NCI-H748 (cell line): ENCODE measurements around the gene PPP1R37.

ENCODE experiments used
- DNase-seq: peaks from one replicate; lab custom pipeline; 2025; ENCODE audit not compliant: unreplicated experiment; lab: John Stamatoyannopoulos, UW

Gene PPP1R37

DNA sequence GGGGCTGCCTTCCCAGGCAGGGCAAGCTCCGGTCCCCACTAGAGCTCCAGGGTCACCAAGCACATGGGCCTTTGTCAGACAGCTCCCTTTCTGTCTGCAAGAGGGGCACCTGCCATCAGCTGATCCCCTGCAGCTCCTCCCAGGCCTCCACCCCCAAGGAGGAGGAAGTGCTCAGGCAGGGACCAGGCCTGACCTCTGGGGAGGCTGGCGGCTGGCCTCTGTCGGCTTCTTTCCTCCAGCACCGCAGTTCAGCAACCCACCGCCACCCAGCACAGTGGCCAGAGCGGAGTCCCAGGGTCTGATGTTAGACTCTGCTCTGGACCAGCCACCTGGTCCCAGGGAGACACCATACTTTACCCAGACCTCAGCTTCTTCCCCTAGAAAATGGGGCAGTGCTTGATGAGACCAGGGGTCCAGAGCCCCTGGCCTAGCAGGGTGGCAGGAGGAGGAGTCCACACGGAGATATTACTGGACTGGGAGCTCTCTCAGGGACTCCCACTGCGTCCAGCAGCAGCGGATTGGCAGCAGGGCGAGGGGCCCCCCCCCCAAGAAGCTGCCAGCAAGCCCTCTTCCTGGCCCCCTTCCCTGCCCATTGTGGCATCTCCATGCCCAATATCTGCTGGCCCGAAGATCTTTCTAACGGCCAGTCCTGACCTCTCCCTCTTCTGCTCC is 43.7 kb downstream of the PPP1R37 start:
- no peak for DNase-seq

DNA sequence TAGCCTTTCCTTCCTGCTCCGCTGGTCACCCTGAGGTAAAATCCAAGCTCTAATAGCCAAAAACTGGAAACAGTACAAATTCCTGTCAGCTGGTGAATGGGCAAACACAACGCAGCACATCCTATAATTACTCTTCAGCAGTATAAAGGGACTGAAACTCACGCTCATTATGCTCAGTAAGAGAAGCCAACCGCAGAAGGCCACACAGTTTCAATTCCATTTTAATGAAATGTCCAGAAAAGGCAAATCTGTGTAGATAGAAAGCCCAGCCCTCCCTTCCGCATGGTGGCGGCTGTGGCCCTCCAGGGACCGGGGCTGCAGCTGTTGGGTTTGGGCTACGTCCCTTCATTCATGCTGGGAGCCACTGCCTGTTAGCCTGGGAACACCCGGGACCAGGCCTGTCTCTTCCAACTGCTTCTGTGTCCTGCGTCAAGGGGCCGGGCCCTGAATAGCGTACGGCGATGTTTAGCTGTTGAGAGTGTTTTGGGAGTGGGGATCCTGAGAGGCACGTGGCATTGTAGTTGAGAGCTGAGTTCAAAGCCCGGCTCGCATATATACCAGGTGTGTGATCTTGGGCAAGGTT is 44.3 kb downstream of the PPP1R37 start:
- no peak for DNase-seq

DNA sequence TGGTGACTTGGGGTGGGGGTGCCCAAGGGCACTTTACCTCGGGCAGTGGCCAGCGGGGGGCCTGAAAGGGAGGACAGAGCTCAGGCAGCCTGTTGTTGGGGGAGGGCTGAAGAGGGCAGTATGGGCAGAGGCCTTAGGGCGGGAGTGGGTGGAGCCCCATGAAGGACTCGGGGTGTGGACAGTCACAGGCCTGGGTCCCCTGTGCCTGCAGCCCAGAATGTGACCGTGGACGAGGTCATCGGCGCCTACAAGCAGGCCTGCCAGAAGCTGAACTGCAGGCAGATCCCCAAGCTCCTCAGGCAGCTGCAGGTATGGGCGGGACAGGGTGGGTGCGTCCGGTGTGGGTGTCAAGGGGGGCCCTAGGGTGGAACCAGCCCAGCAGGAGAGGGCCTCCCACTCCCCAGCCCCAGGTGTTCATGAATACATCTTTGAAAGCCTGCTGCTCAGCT is 45.3 kb downstream of the PPP1R37 start:
- no peak for DNase-seq

DNA sequence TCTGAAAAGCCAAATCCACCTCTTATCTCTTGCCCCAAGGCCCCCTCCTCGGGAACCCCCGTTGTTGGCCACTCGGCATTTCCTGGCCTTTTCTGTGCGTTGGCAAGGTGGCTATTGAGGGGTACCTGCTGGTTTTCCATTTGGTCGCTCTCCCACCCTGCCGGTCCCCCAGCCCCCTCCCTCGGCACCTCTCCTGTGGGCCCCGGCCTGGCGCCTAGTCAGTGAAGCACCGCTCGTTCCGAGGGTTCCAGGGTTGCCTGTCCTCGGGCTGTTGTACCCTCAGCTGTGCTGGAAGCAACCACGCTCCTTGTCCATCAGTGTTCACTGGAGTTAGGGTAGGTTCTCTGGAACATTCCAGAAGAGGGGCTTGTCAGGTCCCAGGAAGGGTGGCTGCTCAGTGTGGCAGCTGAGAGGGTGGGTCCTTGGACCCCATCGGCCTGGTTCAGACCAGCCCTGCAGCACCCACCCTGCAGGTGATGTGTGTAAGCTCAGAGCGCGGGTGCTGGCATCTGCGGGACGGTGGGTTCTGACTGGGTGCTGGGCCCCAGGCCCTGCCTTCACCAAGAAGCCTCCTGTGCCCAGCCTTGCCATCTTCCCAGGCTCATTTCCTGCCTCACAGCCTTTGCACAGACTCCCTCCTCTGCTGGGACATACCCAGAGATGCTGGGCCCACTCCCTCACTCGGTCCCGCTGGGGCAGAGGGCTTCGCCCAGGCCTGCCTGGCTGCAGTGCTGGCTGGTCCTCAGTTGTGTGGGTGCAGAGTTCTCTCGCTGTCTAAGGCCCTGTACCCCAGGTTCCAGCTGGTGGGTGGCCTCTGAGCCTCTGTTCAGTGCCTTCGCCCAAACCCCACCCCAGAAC is 46.5 kb downstream of the PPP1R37 start:
- DNase-seq = no peak

DNA sequence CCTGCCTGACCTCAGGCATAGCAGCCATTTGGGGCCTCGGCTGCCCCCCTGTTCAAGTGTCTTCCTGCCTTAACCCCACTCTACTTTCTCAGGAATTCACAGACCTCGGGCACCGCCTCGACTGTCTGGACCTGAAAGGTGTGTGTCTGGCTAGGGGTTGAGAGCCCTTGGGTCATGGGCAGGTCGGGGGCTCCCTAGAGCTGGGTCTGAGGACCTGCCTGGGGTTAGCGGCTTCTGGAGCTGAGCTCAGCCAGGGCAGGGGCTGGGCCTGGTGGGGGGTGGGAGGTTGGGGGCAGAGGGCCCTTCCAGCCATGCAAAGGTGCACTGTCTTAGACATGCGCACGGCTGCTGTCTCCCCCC is 47.1 kb downstream of the PPP1R37 start:
- DNase-seq = no peak

DNA sequence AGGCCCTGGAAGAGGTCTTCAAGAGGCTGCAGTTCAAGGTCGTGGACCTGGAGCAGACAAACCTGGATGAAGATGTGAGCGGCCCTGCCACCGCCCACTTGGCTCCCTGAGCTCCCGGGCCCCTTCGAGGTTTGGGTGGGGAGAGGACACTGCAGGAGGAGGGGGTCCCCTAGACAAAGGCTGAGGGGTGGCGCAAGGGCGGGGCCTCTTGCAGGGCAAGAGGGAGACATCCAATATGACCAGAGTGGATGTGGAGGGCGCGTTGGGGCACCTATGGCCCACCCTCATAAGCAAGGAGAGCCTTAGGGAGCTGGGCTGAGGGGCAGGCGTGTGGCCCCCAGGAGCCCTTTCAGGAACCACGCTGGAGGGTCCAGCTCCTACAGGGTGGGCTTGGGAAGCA is 47.6 kb downstream of the PPP1R37 start:
- no peak for DNase-seq

DNA sequence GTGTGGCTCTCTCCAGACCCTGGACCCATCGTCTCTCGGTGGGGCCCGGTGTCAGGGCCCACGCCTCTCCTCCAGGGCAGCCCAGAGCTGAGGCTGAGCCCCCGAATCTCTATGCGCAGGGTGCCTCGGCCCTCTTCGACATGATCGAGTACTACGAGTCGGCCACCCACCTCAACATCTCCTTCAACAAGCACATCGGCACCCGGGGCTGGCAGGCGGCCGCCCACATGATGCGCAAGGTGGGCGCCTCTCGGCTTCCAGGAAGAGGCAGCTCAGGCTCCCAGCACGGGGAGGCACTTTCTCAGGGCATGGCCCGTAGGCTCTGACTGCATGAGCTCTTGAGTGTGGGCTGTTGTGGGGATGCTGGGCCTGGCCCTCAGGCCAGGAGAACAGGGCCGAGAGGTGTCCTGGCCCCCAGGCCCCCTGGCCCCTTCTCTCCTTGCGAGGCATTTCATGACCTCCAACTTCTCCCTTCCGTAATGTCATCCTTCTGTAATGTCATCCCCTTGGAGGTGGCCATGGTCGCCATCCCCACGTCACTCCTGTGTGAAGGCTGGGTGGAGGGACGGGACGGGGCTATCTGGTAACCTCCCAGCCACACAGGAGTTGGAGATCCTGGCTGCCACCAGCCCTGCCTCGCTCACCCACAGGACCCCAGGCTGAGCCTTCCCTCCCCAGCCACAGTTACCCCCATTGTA is 48.4 kb downstream of the PPP1R37 start:
- DNase-seq = no peak

DNA sequence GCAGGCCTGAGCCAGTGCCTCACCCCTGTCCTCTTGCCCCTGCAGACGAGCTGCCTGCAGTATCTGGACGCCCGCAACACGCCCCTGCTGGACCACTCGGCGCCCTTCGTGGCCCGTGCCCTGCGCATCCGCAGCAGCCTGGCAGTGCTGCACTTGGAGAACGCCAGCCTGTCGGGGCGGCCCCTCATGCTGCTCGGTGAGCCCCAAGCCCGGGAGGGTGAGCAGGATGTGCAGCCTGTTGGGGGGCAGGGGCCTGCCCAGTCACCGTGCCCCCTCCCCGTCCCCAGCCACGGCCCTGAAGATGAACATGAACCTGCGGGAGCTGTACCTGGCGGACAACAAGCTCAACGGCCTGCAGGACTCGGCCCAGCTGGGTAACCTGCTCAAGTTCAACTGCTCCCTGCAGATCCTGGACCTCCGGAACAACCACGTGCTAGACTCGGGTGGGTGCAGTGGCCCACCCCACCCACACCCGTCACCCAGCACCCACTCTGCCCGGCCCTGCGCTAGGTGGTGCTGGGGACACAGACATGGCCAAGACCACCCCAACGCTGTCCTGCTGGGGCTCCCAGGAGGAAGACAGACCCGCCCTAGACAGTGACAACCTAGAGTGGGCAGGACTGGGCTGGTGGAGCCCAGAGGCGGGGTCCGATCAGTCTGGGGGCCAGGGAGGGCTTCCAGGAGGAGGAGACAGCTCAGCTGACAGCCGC is 49.2 kb downstream of the PPP1R37 start:
- no peak for DNase-seq

DNA sequence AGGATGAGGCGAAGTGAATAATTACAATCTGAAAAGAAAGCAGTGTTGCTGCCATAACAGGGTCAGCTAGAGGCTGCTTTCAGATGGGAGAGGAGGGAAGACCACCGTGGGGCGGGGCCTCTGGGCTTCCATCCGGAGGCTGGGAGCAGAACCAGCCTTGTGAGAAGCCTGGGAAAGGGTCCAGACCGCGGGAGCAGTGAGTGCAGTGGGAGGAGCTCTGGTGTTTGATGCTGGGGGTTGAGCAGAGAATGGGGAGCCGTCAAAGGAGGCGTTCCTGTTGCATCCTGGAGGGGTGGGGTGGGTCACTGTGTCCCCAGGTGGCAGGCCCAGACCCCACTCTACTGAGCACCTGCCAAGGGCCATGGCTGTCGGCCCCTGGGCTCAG is 49.7 kb downstream of the PPP1R37 start:
- DNase-seq = no peak

DNA sequence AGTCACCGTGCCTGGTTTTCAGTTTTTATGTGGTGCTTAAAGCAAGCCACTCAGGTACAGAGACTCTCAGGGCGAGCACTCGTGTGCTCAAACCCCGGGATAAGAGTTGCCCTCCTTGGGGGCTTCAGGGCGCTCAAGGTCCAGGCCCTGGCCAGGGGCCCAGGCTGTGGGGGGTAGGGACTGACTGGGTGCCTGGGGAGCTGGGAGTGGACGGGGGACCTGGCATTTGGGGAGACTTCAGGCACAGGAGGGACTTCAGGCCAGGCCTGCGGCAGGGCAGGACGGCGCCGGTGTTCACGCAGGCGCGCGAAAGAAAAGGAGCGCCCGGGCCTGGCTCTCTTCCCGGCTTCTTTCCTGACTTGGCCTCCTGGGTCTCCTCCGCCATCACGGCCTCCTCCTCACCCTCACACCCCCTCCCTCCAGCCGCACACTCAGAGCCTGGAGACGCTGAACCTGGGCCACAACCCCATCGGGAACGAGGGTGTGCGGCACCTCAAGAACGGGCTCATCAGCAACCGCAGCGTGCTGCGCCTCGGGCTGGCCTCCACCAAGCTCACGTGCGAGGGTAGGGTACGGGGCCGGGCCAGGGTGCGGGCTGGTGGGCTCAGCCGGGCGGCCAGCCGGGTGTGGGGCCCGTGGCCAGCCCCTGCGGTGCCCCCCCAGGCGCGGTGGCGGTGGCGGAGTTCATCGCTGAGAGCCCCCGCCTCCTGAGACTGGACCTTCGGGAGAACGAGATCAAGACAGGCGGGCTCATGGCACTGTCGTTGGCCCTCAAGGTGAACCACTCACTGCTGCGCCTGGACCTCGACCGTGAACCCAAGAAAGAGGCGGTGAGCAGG is 51.7 kb downstream of the PPP1R37 start:
- no peak for DNase-seq

DNA sequence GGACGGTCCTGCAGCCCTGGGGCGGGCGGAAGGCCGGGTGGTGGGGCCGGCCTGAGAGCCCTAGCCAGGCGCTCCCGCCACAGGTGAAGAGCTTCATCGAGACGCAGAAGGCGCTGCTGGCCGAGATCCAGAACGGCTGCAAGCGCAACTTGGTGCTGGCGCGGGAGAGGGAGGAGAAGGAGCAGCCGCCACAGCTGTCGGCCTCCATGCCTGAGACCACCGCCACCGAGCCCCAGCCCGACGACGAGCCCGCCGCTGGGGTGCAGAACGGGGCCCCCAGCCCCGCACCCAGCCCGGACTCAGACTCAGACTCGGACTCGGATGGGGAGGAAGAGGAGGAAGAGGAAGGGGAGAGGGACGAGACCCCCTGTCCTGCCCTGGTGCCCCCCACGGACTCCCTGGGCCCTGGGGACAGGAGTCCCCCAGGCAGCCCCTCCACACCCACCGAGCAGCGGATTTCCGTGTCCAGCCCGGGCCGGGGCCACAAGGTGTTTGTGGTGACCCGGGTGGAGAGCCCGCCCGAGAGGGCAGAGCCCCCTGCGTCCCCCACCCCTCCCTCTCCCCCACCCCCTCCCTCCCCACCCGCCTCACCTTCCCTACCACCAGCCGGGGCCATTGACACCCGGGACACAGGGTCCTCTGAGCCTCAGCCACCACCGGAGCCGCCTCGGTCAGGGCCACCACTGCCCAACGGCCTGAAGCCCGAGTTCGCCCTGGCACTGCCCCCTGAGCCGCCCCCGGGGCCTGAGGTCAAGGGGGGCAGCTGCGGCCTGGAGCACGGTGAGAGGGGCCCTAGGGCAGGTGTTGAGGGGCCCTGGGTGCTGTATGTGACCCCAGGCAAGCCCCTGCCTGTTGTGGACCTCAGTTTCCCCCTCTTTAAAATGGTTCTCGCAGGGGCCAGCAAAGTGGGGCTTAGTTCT is 52.6 kb downstream of the PPP1R37 start:
- DNase-seq = no peak

DNA sequence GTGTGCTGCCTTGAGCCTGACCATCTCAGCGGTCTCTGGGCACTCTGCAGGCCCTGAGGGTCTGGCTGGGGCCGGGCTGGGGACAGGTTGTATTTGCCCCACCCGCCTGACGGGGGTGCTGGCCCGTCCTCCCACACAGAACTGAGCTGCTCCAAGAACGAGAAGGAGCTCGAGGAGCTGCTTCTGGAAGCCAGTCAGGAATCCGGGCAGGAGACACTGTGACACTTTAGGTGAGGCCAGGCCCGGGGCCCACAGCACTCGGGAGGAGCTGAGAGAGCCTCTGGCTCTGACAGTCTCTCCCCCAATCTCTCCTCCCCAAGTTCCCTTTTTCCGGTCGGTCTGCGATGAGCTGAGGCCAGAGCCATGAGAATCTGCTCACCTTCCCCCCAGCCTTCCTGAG is 53.3 kb downstream of the PPP1R37 start:
- no peak for DNase-seq

DNA sequence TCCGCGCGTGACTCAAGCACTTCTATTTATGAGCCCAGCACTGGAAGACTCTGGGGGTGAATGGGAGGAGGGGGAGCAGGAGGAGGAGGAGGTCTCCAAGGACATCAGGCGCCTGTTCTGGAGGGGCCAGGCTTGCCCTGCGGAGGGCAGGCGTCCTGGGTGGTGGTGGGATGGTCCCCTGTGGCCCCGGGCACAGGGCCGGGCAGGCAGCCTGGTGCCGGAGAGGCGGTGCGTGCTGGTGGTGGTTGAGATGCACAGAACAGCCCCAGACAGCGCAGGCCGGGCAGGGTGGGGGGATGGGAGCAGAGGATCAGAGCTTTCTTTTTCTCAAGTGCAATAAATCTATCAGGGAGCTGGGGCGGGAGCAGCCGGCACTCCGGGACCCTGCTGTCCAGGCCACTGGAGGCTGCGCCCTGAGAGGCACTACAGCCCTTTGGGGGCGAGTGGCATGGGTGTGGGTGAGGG is 53.8 kb downstream of the PPP1R37 start:
- DNase-seq = no peak

DNA sequence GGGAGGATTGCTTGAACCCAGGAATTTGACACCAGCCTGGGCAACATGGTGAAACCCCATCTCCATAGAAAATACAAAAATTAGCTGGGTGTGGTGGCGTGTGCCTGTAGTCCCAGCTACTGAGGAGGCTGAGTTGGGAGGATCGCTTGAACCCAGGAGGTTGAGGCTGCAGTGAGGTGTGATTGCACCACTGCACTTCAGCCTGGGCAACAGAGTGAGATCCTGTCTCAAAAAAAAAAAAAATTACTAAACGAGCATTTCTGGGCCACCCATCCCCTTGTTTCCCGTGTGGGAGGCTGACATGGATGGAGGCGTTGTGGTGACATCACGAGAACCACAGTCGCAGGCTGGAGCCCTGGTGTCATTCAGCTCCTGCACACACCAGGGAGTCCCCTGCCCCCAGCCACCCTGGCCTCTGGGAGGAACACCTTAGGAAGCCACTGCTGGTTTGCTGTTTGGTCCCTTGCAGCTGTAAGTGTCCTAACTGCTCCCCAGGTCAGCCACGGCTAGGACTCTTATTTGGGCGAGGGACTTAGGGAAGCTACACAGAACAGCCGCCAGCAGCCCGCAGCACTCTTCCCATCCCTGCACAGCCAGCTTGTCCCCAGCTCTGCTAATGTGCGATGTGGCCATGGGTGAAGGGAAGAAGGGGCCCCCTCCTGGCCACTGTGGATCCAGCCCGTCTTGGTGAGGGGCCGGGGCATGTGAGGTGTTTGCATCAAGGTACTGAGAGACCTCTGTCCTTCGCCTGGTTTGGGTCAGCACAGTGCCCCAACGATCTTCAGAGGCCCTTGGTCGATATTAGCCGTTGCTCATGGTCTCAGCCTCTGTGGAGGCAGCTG is 55.1 kb downstream of the PPP1R37 start:
- DNase-seq = no peak

DNA sequence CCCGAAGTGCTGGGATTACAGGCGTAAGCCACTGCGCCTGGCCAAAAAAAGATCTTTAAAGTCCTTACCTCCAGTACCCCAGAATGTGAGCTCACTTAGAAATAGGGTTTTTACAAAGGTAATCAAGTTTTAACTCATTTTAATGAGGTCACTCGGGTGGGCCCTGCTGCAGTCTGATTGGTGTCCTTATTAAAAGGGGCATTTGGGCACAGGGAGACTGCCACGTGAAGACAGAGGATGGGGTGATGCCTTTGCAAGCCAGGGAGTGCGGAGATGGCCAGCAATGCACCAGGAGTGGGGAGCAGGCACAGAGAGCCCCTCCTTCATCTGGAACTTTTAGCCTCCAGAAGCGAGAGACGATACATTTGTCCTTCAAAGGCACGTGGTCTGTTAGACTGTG is 56.1 kb downstream of the PPP1R37 start:
- no peak for DNase-seq

DNA sequence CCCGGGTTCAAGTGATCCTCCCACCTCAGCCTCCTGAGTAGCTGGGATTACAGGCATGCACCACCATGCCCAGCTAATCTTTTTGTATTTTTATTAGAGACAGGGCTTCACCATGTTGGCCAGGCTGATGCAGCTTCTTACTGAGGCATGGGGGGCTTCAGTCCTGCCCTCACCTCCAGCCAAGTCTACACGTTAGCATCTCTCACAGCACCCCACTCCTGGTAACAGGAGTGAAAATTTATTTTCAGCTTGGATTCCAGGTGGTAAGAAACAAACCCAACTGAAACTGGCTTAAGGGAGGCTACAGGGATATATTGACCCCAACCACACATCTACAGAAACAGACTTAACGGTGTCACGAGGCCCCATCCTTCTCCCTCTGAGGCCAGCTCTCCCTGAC is 57.2 kb downstream of the PPP1R37 start:
- DNase-seq = no peak

DNA sequence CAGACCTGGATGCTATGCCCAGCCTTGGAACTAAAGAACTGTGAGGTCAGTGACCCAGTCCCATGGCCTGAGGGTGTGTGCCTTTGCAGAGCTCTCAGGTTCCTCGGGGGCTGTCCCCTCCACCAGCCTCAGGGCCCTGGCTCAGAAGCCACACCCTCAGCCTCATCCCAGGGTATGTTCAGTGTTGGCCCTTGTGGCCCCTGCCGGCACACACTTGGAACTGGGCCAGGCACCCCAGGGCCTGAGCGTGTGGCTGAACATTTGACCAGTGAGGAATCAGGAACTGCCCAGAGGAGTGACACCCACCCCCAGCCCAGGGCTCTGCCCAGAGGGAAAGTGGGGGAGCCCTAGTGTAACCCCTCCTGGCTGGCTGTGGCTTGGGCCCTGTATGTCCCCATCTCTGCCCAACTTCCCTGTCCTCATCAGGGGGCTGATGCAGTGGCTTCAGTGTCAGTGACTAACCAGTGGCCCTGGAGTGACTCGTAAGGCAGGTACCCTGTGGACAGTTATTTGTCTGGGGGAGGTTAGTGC is 57.8 kb downstream of the PPP1R37 start:
- DNase-seq = no peak

DNA sequence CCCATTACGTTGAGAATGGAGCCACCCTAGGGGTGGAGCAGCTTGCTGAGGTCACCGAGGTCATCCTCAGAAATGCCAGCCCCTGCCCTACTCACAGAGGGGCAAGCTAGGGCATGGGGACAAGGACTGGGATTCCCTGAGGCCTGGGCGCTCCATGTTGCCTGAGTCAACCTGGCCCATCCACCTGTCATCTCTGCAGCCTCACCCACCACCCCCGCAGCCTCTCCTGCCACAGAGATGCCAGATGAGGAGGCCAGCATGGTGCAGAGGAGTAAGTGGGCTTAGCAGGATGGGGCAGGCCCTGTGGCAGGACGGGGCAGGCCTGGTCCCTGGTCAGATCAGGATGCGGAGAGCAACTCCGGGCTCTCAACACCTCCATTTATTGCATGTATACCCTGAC is 58.3 kb downstream of the PPP1R37 start:
- no peak for DNase-seq
